Right renal cortex interstitium (tissue), 3 donors: Measurements from ENCODE around the gene IRF6. TPM values are rescaled to one million over a fixed set of nuclear protein-coding genes. Genes with fewer than 3 reads are reported as not detected.
A peak's percentile ranks its signal among the peaks of the same experiment; 100 is the strongest.
"Not testable (repeated sequence)": the region's sequence is repeated elsewhere in the genome, so short reads cannot be mapped to it uniquely, and the experiment has no call there.

ENCODE experiments used
- DNase-seq, 3 donors: peaks; one replicate each; pipeline ENCODE4 v3.0.0-alpha.2; 2013; ENCODE audit warnings: low read depth in 3 of 3, low spot score in 2 of 3
- polyA plus RNA-seq, 3 donors: library from polyadenylated mRNA; unstranded; fragments of 120-200 nt; gene quantifications; one replicate each; pipeline ENCODE4 v1.2.1, GENCODE V29; 2013; ENCODE audit not compliant: insufficient read length in 3 of 3

Gene IRF6
- polyA plus RNA-seq, 3 donors = 17.3 to 20.7 (median 19.4) TPM

GRCh38 chr1:209823143-209824041 lies 17.4 kb upstream of the IRF6 start:
- DNase-seq = peak in 2 of 3 donors; percentile 15 to 36

GRCh38 chr1:209822706-209823105 lies 16.8 kb upstream of the IRF6 start:
- DNase-seq = no peak

GRCh38 chr1:209820986-209821385 lies 15.0 kb upstream of the IRF6 start:
- DNase-seq = no peak

GRCh38 chr1:209819058-209819457 lies 13.1 kb upstream of the IRF6 start:
- no peak for DNase-seq

GRCh38 chr1:209817691-209818090 lies 11.7 kb upstream of the IRF6 start:
- no peak for DNase-seq

- no peak for DNase-seq
Observed at GRCh38 chr1:209816923-209817322, 11.0 kb upstream of the IRF6 start.

- no peak for DNase-seq
Observed at GRCh38 chr1:209815931-209816341, 10.0 kb upstream of the IRF6 start.

- DNase-seq = no peak
Observed at GRCh38 chr1:209815490-209815889, 9.5 kb upstream of the IRF6 start.

GRCh38 chr1:209813902-209814301 lies 8.0 kb upstream of the IRF6 start:
- no peak for DNase-seq

GRCh38 chr1:209810783-209811182 lies 4.8 kb upstream of the IRF6 start:
- DNase-seq = no peak

- no peak for DNase-seq
Observed at GRCh38 chr1:209809611-209810010, 3.7 kb upstream of the IRF6 start.

- DNase-seq = no peak
Observed at GRCh38 chr1:209808059-209808581, 2.2 kb upstream of the IRF6 start.

GRCh38 chr1:209807509-209807908 lies 1.6 kb upstream of the IRF6 start:
- DNase-seq = no peak

GRCh38 chr1:209805341-209805781 lies 581 bp downstream of the IRF6 start:
- DNase-seq = no peak

GRCh38 chr1:209803568-209803967 lies 2.4 kb downstream of the IRF6 start:
- DNase-seq = no peak

GRCh38 chr1:209802780-209803152 lies 3.2 kb downstream of the IRF6 start:
- no peak for DNase-seq

GRCh38 chr1:209802117-209802779 lies 3.7 kb downstream of the IRF6 start:
- DNase-seq = no peak

GRCh38 chr1:209800984-209801834 lies 4.7 kb downstream of the IRF6 start:
- no peak for DNase-seq

- no peak for DNase-seq
Observed at GRCh38 chr1:209797978-209798639, 7.8 kb downstream of the IRF6 start.

- DNase-seq = not testable (repeated sequence)
Observed at GRCh38 chr1:209793711-209794110, 12.2 kb downstream of the IRF6 start.
